Activated naive CD4-positive, alpha-beta T cell treated with anti-CD3 and anti-CD28 coated beads, Interleukin-2, amount 50 U/mL, for 24 hours (primary cell): Measurements from ENCODE around the gene EIF2B5.
"Not testable (repeated sequence)": the region's sequence is repeated elsewhere in the genome, so short reads cannot be mapped to it uniquely, and the experiment has no call there.

Experiments used
- H3K27ac Mint-ChIP-seq: one replicate; pipeline ENCODE4 v1.8.0; 2021; ENCODE audit warnings: mild to moderate bottlenecking, mixed read lengths
- H3K27me3 Mint-ChIP-seq: one replicate; pipeline ENCODE4 v1.8.0; 2021; ENCODE audit warnings: mixed read lengths
- H3K36me3 Mint-ChIP-seq: one replicate; pipeline ENCODE4 v1.8.0; 2021; ENCODE audit warnings: mixed read lengths
- H3K4me1 Mint-ChIP-seq: one replicate; pipeline ENCODE4 v1.8.0; 2021; ENCODE audit warnings: mixed read lengths
- H3K4me3 Mint-ChIP-seq: one replicate; pipeline ENCODE4 v1.8.0; 2021; ENCODE audit warnings: mild to moderate bottlenecking, mixed read lengths
- H3K9me3 Mint-ChIP-seq: one replicate; pipeline ENCODE4 v1.8.0; 2021; ENCODE audit warnings: mixed read lengths

EIF2B5 gene

GRCh38 chr3:184135149-184135910 is at the start of gene EIF2B5:
EIF2B5 (plus strand) TSS chr3:184135358; CDS start chr3:184135386, 28 bp downstream.
- H3K9me3 Mint-ChIP-seq = no peaks in the 10 kb centered on the region
- H3K4me1 Mint-ChIP-seq = peaks cover 31% of the 10 kb centered on the region

GRCh38 chr3:184085389-184085852 is 49.7 kb upstream of the EIF2B5 start:
- Mint-ChIP-seq H3K4me1 (peaks cover 6% of the 10 kb centered on the region), H3K27ac (no peak overlapping the region), H3K4me3 (no peak overlapping the region)

More at GRCh38 chr3:184135149-184135910, at the start of gene EIF2B5:
- H3K27me3 Mint-ChIP-seq = no peaks in the 10 kb centered on the region
- peak within 1 kb of the TSS; percentile 98 for H3K27ac Mint-ChIP-seq
- peak within 1 kb of the TSS; percentile 94 for H3K4me3 Mint-ChIP-seq
- peaks cover 12% of the 10 kb centered on the region for H3K36me3 Mint-ChIP-seq

GRCh38 chr3:184092199-184092598 is 43.0 kb upstream of the EIF2B5 start:
- Mint-ChIP-seq H3K27ac (no peak overlapping the region), H3K4me1 (no peaks in the 10 kb centered on the region), H3K27me3 (peaks cover 7% of the 10 kb centered on the region), H3K9me3 (peaks cover 10% of the 10 kb centered on the region), H3K36me3 (peaks cover 7% of the 10 kb centered on the region), H3K4me3 (no peak overlapping the region)

More at GRCh38 chr3:184085389-184085852, 49.7 kb upstream of the EIF2B5 start:
- H3K36me3 Mint-ChIP-seq = peaks cover 3% of the 10 kb centered on the region
- H3K9me3 Mint-ChIP-seq = no peaks in the 10 kb centered on the region
- no peaks in the 10 kb centered on the region for H3K27me3 Mint-ChIP-seq

- Mint-ChIP-seq H3K4me3 (no peak within 1 kb of the TSS), H3K9me3 (peaks cover 4% of the 10 kb centered on the region), H3K27ac (no peak within 1 kb of the TSS), H3K4me1 (no peaks in the 10 kb centered on the region), H3K36me3 (peaks cover 3% of the 10 kb centered on the region), H3K27me3 (peaks cover 3% of the 10 kb centered on the region)
Measured at GRCh38 chr3:184096811-184097383, 38.3 kb upstream of the EIF2B5 start, which contains the start of gene HTR3E. HTR3E (plus strand) TSS chr3:184097064; CDS start chr3:184097530, 466 bp downstream.

GRCh38 chr3:184097556-184097955 is 37.6 kb upstream of the EIF2B5 start:
- Mint-ChIP-seq H3K27me3 (peaks cover 3% of the 10 kb centered on the region), H3K9me3 (peaks cover 4% of the 10 kb centered on the region), H3K4me3 (no peak overlapping the region), H3K27ac (no peak overlapping the region), H3K4me1 (no peaks in the 10 kb centered on the region), H3K36me3 (peaks cover 3% of the 10 kb centered on the region)

GRCh38 chr3:184099806-184100686 is 35.1 kb upstream of the EIF2B5 start:
- H3K4me1 Mint-ChIP-seq = no peaks in the 10 kb centered on the region
- H3K27me3 Mint-ChIP-seq = no peaks in the 10 kb centered on the region
- no peaks in the 10 kb centered on the region for H3K36me3 Mint-ChIP-seq
- H3K4me3 Mint-ChIP-seq = no peak overlapping the region
- H3K27ac Mint-ChIP-seq = no peak overlapping the region
- no peaks in the 10 kb centered on the region for H3K9me3 Mint-ChIP-seq

- no peaks in the 10 kb centered on the region for H3K9me3 Mint-ChIP-seq
- no peaks in the 10 kb centered on the region for H3K27me3 Mint-ChIP-seq
- no peak overlapping the region for H3K4me3 Mint-ChIP-seq
- H3K27ac Mint-ChIP-seq = no peak overlapping the region
- H3K4me1 Mint-ChIP-seq = no peaks in the 10 kb centered on the region
- no peaks in the 10 kb centered on the region for H3K36me3 Mint-ChIP-seq
Measured at GRCh38 chr3:184110316-184110725, 24.8 kb upstream of the EIF2B5 start.

GRCh38 chr3:184116017-184116416 is 19.1 kb upstream of the EIF2B5 start:
- no peak overlapping the region for H3K4me3 Mint-ChIP-seq
- peaks cover 3% of the 10 kb centered on the region for H3K36me3 Mint-ChIP-seq
- no peak overlapping the region for H3K27ac Mint-ChIP-seq
- no peaks in the 10 kb centered on the region for H3K9me3 Mint-ChIP-seq
- H3K27me3 Mint-ChIP-seq = no peaks in the 10 kb centered on the region
- H3K4me1 Mint-ChIP-seq = no peaks in the 10 kb centered on the region

GRCh38 chr3:184117636-184118035 is 17.5 kb upstream of the EIF2B5 start:
- Mint-ChIP-seq H3K27me3 (no peaks in the 10 kb centered on the region), H3K4me3 (no peak overlapping the region), H3K36me3 (peaks cover 3% of the 10 kb centered on the region), H3K4me1 (no peaks in the 10 kb centered on the region), H3K27ac (no peak overlapping the region), H3K9me3 (no peaks in the 10 kb centered on the region)

GRCh38 chr3:184121031-184121430 is 14.1 kb upstream of the EIF2B5 start:
- not testable (repeated sequence) for H3K27me3 Mint-ChIP-seq, H3K27ac Mint-ChIP-seq, H3K9me3 Mint-ChIP-seq, H3K4me3 Mint-ChIP-seq, H3K36me3 Mint-ChIP-seq, H3K4me1 Mint-ChIP-seq

- Mint-ChIP-seq H3K4me1 (no peaks in the 10 kb centered on the region), H3K27me3 (peaks cover 2% of the 10 kb centered on the region), H3K9me3 (no peaks in the 10 kb centered on the region), H3K4me3 (no peak overlapping the region), H3K27ac (no peak overlapping the region), H3K36me3 (no peaks in the 10 kb centered on the region)
Measured at GRCh38 chr3:184126006-184126405, 9.2 kb upstream of the EIF2B5 start.

- Mint-ChIP-seq H3K27ac (no peak overlapping the region), H3K27me3 (peaks cover 2% of the 10 kb centered on the region), H3K4me1 (peaks cover 8% of the 10 kb centered on the region), H3K9me3 (no peaks in the 10 kb centered on the region), H3K36me3 (no peaks in the 10 kb centered on the region), H3K4me3 (no peak overlapping the region)
Measured at GRCh38 chr3:184129012-184129411, 6.1 kb upstream of the EIF2B5 start.

- peaks cover 30% of the 10 kb centered on the region for H3K4me1 Mint-ChIP-seq
- no peak overlapping the region for H3K4me3 Mint-ChIP-seq
- H3K27ac Mint-ChIP-seq = no peak overlapping the region
- no peaks in the 10 kb centered on the region for H3K9me3 Mint-ChIP-seq
- H3K36me3 Mint-ChIP-seq = peaks cover 6% of the 10 kb centered on the region
- peaks cover 2% of the 10 kb centered on the region for H3K27me3 Mint-ChIP-seq
Measured at GRCh38 chr3:184132945-184133344, 2.2 kb upstream of the EIF2B5 start.

- H3K27ac Mint-ChIP-seq = peak overlapping the region; percentile 98
- H3K9me3 Mint-ChIP-seq = no peaks in the 10 kb centered on the region
- H3K36me3 Mint-ChIP-seq = peaks cover 7% of the 10 kb centered on the region
- peak overlapping the region; percentile 94 for H3K4me3 Mint-ChIP-seq
- H3K27me3 Mint-ChIP-seq = no peaks in the 10 kb centered on the region
- peaks cover 31% of the 10 kb centered on the region for H3K4me1 Mint-ChIP-seq
Measured at GRCh38 chr3:184133840-184134745, 1.1 kb upstream of the EIF2B5 start.

GRCh38 chr3:184134746-184135148 is 411 bp upstream of the EIF2B5 start:
- Mint-ChIP-seq H3K4me1 (peaks cover 31% of the 10 kb centered on the region), H3K9me3 (no peaks in the 10 kb centered on the region), H3K27me3 (no peaks in the 10 kb centered on the region), H3K36me3 (peaks cover 7% of the 10 kb centered on the region), H3K27ac (peak overlapping the region; percentile 98), H3K4me3 (peak overlapping the region; percentile 94)
